Midbrain (tissue), 1 donor: Measurements from ENCODE around the gene BLNK.
"Not testable (repeated sequence)": the region's sequence is repeated elsewhere in the genome, so short reads cannot be mapped to it uniquely, and the experiment has no call there.

ENCODE experiments used
- DNase-seq: peaks from one replicate; lab custom pipeline; 2025; lab: John Stamatoyannopoulos, UW

BLNK gene

GRCh38 chr10:96225119-96225518 is 46.2 kb downstream of the BLNK start:
- DNase-seq, result no peak

DNA sequence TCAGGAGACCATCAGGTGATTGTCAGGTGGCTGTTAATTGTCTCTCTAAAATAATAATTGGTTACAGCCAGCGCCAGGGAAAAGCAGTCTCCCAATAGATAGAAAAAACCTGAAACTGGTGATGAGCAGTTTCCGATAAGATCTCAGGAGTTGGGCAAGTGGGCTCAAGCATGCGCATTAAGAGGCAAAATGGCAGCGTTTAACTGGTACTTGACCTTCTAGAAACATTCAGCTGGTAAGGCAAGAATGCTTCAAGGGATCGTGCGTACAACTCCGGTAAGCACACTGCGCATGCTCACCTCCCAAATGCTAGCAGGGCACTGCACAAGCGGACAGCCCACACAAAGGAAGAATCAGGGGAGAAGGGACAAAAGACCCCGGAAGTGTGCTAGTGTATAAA is 48.5 kb downstream of the BLNK start:
- no peak for DNase-seq

- DNase-seq, result no peak
Measured at GRCh38 chr10:96222441-96222840, 48.9 kb downstream of the BLNK start.

DNA sequence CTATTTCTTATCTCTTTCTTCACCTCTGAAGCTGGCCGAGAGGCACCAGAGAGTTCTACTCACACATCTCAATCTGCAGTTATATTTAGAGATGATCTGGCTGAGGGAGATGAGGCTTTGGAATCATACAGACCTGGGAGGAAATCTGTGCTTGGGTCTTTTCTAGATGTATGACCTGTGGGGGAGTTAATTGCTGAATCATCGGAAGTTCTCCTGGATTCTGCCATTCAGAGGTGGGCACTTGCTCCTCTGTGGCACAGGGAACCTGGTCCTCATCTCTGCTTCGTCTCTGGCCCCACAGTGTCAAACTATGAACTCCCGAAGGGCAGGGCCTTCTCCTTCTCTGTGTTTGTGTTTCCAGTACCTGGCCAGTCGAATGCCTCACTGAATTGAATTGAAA is 52.5 kb downstream of the BLNK start:
- DNase-seq, result no peak

GRCh38 chr10:96217711-96218110 is 53.7 kb downstream of the BLNK start:
- DNase-seq, result no peak

- no peak for DNase-seq
Measured at GRCh38 chr10:96216775-96217174, 54.6 kb downstream of the BLNK start.

DNA sequence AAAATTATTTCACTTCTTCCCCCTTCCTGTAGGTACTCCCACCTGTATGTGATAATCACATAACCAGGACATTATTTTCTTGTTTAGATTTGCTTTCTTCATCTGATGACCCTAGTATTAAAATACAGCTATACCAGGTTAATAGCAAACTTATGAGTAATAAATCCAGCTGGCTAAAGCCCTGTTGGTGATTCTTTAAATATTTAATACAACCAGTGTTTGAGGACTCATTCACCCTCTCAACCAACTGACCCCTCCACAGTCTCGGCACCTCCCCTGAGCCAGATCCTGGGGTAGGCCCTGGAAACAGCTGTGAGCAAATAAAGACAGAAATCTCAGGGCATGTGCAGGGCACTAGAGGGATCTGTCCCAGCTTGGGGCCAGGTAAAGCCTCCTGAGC is 58.5 kb downstream of the BLNK start:
- DNase-seq, result no peak

GRCh38 chr10:96211764-96212163 is 59.6 kb downstream of the BLNK start:
- DNase-seq, result no peak

GRCh38 chr10:96208946-96209345 is 62.4 kb downstream of the BLNK start:
- DNase-seq, result no peak

- DNase-seq, result no peak
Measured at GRCh38 chr10:96208271-96208670, 63.1 kb downstream of the BLNK start.

DNA sequence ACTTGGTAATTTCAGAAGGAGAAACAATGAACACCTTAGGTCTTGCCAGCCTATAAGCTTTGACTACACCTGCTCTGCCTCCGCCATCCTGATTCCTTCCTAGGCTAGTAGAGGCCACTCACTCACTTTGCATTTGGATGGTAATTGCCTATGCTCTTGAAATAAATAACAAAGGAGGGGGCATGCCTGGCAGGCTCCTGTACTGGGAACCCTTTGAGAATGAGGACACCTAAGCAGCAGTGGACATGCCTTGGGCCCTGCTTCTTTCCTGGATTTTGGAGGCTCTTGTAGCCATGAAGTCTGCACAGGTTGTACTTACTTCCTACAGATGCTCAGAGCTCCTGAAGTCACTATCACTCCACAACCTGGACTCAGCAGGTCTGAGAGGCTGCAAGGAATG is 65.8 kb downstream of the BLNK start:
- DNase-seq, result no peak

DNA sequence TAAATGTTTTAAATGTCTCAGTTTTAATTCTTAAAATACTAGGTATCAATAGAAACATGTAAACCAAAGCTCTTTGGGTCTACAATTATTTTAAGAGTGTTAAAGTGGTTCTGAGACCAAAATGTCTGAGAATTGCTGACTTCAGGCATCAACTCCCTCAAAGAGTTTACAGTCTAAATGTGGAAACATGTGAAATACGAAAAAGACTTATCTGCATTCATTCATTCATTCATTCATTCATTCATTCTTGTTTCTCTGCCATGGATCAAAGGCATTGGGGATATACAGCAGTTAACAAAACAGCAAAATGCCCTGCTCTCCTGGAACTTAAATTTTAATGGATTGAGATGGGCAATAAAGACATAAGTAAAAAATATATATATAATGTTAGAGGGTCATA is 69.8 kb downstream of the BLNK start:
- no peak for DNase-seq

DNA sequence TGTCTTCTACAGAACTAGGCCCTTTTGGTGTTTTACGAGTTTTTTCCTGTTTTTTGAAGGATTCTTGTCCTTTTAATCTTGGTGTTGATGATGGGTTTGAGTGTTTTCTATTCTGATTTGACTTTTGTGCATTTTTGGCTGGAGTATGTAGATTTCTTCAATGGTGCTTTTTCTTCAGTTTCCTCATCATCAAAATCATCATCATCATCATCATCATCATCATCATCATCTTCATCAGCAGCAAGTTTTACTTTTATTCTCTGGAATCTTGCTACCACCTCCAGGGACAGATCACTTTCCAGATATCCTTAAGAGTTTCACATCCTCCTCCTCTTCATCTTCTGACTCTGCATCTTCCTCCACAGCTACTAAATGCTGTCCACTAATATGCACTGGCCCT is 81.9 kb downstream of the BLNK start:
- not testable (repeated sequence) for DNase-seq

DNA sequence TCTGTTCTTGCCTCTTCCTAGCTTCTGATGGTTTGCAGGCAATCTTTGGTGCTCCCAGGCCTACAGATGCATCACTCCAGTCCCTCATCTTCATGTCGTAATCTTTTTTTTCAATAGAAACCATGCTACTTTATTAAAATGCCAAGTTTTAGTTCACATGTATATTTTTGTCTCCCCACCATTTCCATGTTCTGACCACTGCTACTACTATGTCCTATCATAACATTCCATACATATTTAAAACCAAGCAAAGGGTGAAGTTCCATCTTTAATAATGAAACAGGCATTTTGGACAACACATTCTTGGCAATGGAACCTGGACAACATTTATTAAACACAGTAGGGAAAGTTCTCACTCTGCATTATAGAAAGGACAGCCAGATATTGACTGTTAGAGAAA is 82.5 kb downstream of the BLNK start:
- no peak for DNase-seq

DNA sequence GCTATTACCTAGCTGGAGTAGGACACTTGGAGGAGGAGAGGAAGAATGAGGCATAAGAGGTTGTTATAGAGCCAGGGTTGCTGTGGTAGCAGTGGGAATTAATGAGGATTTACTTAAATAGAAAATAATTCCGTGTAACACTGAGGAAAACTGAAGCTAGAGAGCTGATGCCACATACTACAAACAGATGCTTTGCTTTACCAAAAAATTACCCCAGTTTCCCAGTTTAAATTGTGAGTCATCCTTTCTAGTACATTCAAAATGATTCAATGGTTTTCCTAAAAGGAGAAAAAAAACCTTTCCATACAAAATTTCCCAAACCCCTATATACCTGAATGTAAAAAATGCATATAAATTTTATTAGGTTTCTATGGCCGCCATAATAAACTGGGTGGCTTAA is 82.9 kb downstream of the BLNK start:
- DNase-seq, result no peak

DNA sequence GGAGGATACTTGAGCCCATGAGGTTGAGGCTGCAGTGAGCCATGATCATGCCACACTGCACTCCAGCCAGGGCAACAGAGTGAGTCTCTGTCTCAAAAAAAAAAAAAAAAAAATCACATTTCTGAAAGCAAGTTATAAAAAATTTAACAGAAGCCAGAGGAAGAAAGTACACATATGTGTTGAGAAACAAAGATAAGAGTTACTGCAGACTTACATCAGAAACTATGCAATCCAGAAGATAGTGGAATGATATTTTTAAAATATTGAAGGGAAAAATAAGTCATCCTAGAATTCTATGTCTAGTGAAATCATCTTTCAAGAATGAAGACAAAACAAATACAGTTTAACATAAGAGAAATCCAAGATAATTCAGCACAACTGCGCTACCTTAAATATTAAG is 94.4 kb downstream of the BLNK start:
- DNase-seq, result no peak

GRCh38 chr10:96172666-96173065 is 98.7 kb downstream of the BLNK start:
- DNase-seq, result no peak

DNA sequence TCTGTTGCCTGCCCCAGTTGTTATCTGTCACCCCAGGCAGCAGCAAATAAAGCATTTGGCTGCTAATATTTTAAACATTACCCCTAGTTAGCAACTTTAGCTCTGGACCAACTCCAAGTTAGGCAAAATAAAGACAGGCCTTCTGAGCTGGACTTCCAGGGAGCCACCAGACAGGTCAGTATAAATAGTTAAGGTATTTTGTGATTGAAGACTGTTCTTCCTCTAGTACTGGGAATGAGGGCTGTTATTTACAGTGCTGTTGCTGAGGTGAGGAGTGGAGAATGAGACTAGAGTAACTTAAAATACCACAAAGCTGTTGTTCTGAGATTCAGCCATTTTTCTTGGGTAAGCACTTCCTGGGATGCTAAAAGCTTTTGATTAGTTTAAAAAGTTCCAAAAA is 101.1 kb downstream of the BLNK start:
- no peak for DNase-seq

GRCh38 chr10:96168546-96168945 is 102.8 kb downstream of the BLNK start:
- DNase-seq, result no peak

- no peak for DNase-seq
Measured at GRCh38 chr10:96165726-96166125, 105.6 kb downstream of the BLNK start.

GRCh38 chr10:96153070-96153469 is 118.3 kb downstream of the BLNK start:
- DNase-seq, result no peak

DNA sequence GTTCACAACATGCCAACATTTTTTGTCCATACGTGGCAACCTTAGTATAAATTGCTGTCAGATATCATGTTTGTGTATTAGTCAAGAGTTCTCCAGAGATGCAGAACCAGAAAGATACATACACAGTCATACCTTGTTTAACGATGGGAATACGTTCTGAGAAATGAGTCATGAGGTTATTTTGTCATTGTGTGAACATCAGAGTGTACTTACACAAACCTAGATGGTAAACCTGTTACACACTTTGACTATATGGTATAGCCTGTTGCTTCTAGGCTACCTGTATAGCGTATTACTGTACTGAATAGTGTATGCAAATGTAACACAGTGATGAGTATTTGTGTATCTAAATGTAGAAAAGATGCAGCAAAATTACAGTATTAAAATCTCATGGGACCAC is 118.9 kb downstream of the BLNK start:
- no peak for DNase-seq
